Activated CD8-positive, alpha-beta memory T cell treated with anti-CD3 and anti-CD28 coated beads, Interleukin-2, amount 10 ng/mL, durations not matched to agents 7 days and 5 days (primary cell): ENCODE measurements around the gene GABRG3. TPM values are rescaled to one million over a fixed set of nuclear protein-coding genes. Genes with fewer than 3 reads are reported as not detected.

Source experiments
- ATAC-seq: fragments of 150-1000 bp; cut with Tn5 transposase; one replicate; pipeline ENCODE4 v1.10.0; 2021; ENCODE audit warnings: moderate library complexity
- CTCF ChIA-PET: fragments of 350-600 bp; sonication (Branson Sonifier 250); formaldehyde crosslinking; loops from one replicate; lab custom pipeline; 2021; ENCODE audit warnings: antibody characterized with exemption; lab: Charles Lee
- DNase-seq: peaks from one replicate; pipeline ENCODE4 v3.0.0-alpha.2; 2020
- H3K27ac Mint-ChIP-seq: one replicate; pipeline ENCODE4 v1.8.0; 2021; ENCODE audit warnings: mild to moderate bottlenecking, mixed read lengths
- H3K27me3 Mint-ChIP-seq: one replicate; pipeline ENCODE4 v1.8.0; 2021; ENCODE audit warnings: mixed read lengths
- H3K36me3 Mint-ChIP-seq: one replicate; pipeline ENCODE4 v1.8.0; 2021; ENCODE audit warnings: mild to moderate bottlenecking, mixed read lengths
- H3K4me1 Mint-ChIP-seq: one replicate; pipeline ENCODE4 v1.8.0; 2021; ENCODE audit warnings: mixed read lengths
- H3K4me3 Mint-ChIP-seq: one replicate; pipeline ENCODE4 v1.8.0; 2021; ENCODE audit warnings: mild to moderate bottlenecking, moderate library complexity, mixed read lengths
- H3K9me3 Mint-ChIP-seq: one replicate; pipeline ENCODE4 v1.8.0; 2022; ENCODE audit warnings: low read depth, mixed read lengths
- total RNA-seq, 2 experiments: library from RNA; stranded (reverse); gene quantifications; one replicate each; pipeline ENCODE4 v1.2.3, GENCODE V29; 2021

Gene GABRG3
- total RNA-seq, 2 experiments from 2014 or later = not detected

DNA sequence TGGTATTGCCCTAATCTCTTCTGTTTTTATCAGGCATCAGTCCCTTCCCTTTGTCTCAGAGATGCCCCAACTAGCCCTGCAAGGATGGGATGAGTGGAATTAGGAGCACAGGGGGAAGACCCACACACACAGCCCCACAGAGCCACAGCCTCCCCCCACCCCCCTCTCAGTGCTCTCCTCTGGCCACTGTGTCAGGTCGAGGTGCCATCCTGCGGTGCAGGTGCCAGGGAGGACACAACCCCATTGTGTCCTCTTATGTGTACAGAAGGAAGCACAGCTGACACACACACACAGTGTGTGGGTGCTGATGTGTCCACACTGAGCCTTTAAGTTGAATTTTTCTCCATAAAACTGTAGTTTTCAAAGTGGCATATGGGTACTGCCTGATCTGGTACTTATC is 593.7 kb downstream of the GABRG3 start:
- Mint-ChIP-seq H3K27ac (no peak overlapping the region), H3K27me3 (no peaks in the 10 kb centered on the region), H3K36me3 (no peaks in the 10 kb centered on the region), H3K4me3 (no peak overlapping the region), H3K9me3 (peaks cover 16% of the 10 kb centered on the region), H3K4me1 (no peaks in the 10 kb centered on the region)
- DNase-seq (no peak), ATAC-seq (no peak)
- CTCF ChIA-PET = no interaction called here

- ATAC-seq = no peak
- CTCF ChIA-PET = no interaction called here
- peaks cover 12% of the 10 kb centered on the region for H3K9me3 Mint-ChIP-seq
- no peak overlapping the region for H3K4me3 Mint-ChIP-seq
- H3K27me3 Mint-ChIP-seq = no peaks in the 10 kb centered on the region
- H3K36me3 Mint-ChIP-seq = no peaks in the 10 kb centered on the region
- H3K4me1 Mint-ChIP-seq = no peaks in the 10 kb centered on the region
- no peak for DNase-seq
- no peak overlapping the region for H3K27ac Mint-ChIP-seq
These were observed 599.8 kb downstream of the GABRG3 start for GRCh38 chr15:27570746-27571145.

GRCh38 chr15:27573805-27574485 is 603.0 kb downstream of the GABRG3 start:
- H3K4me1 Mint-ChIP-seq = no peaks in the 10 kb centered on the region
- no peaks in the 10 kb centered on the region for H3K27me3 Mint-ChIP-seq
- H3K4me3 Mint-ChIP-seq = no peak overlapping the region
- no peaks in the 10 kb centered on the region for H3K36me3 Mint-ChIP-seq
- H3K27ac Mint-ChIP-seq = no peak overlapping the region
- H3K9me3 Mint-ChIP-seq = peaks cover 13% of the 10 kb centered on the region
- CTCF ChIA-PET = no interaction called here
- ATAC-seq (no peak), DNase-seq (no peak)

GRCh38 chr15:27574541-27575054 is 603.6 kb downstream of the GABRG3 start:
- Mint-ChIP-seq H3K36me3 (no peaks in the 10 kb centered on the region), H3K4me3 (no peak overlapping the region), H3K4me1 (no peaks in the 10 kb centered on the region), H3K27me3 (no peaks in the 10 kb centered on the region), H3K27ac (no peak overlapping the region), H3K9me3 (peaks cover 13% of the 10 kb centered on the region)
- DNase-seq (no peak), ATAC-seq (no peak)
- CTCF ChIA-PET = no interaction called here

DNA sequence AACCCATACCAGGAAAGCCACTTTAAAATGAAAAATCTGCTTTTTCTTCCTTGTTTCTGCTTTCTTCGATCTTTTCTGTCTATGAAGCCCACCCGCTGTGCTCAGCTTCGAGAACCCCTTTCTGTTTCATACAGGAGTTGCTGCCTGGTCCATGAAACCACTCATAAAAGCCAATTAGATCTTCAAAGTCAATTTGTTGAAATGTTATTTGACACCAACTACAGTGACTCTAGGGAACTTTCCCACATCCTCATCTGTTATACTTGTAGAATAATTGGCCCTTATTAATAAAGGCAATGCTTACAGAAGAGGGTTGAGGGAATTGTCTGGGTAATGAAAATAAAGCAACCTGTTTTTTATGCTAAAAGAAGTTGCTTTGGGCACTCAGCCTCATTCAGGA is 604.5 kb downstream of the GABRG3 start:
- ATAC-seq = no peak
- no peak overlapping the region for H3K27ac Mint-ChIP-seq
- H3K4me1 Mint-ChIP-seq = no peaks in the 10 kb centered on the region
- no peak overlapping the region for H3K4me3 Mint-ChIP-seq
- no peaks in the 10 kb centered on the region for H3K27me3 Mint-ChIP-seq
- CTCF ChIA-PET = no interaction called here
- peaks cover 13% of the 10 kb centered on the region for H3K9me3 Mint-ChIP-seq
- H3K36me3 Mint-ChIP-seq = no peaks in the 10 kb centered on the region
- no peak for DNase-seq

GRCh38 chr15:27576576-27576975 is 605.6 kb downstream of the GABRG3 start:
- CTCF ChIA-PET = no interaction called here
- Mint-ChIP-seq H3K27ac (no peak overlapping the region), H3K4me3 (no peak overlapping the region), H3K9me3 (peaks cover 13% of the 10 kb centered on the region), H3K27me3 (no peaks in the 10 kb centered on the region), H3K4me1 (no peaks in the 10 kb centered on the region), H3K36me3 (no peaks in the 10 kb centered on the region)
- DNase-seq (no peak), ATAC-seq (no peak)

DNA sequence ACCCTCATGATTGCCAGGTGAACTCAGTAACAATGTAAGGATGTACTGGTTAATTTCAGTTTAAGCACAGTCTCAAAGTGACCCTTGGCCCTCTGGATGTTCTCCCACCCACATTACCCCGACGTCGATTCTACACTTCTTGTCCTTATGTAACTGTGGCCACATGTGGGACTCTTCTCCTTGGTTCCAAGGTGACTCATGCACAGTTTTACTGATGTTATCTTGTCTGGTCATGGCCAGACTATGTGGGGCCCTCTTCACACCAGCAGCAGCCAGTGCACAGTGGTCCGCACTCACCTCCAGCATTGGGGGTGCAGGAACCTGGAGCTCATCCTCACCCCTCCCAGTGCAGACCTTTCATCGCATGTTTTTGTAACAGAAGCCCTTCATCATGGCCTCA is 608.8 kb downstream of the GABRG3 start:
- CTCF ChIA-PET = no interaction called here
- no peak overlapping the region for H3K27ac Mint-ChIP-seq
- no peak for DNase-seq

GRCh38 chr15:27582726-27583410 is 611.9 kb downstream of the GABRG3 start:
- CTCF ChIA-PET = no interaction called here
- peaks cover 3% of the 10 kb centered on the region for H3K9me3 Mint-ChIP-seq
- H3K4me1 Mint-ChIP-seq = no peaks in the 10 kb centered on the region
- H3K27ac Mint-ChIP-seq = no peak overlapping the region
- no peaks in the 10 kb centered on the region for H3K27me3 Mint-ChIP-seq
- ATAC-seq (no peak), DNase-seq (no peak)
- H3K4me3 Mint-ChIP-seq = no peak overlapping the region
- no peaks in the 10 kb centered on the region for H3K36me3 Mint-ChIP-seq

More for the DNA sequence above, 608.8 kb downstream of the GABRG3 start:
- no peaks in the 10 kb centered on the region for H3K27me3 Mint-ChIP-seq
- H3K4me3 Mint-ChIP-seq = no peak overlapping the region
- ATAC-seq = no peak
- H3K36me3 Mint-ChIP-seq = no peaks in the 10 kb centered on the region
- no peaks in the 10 kb centered on the region for H3K4me1 Mint-ChIP-seq
- peaks cover 11% of the 10 kb centered on the region for H3K9me3 Mint-ChIP-seq

DNA sequence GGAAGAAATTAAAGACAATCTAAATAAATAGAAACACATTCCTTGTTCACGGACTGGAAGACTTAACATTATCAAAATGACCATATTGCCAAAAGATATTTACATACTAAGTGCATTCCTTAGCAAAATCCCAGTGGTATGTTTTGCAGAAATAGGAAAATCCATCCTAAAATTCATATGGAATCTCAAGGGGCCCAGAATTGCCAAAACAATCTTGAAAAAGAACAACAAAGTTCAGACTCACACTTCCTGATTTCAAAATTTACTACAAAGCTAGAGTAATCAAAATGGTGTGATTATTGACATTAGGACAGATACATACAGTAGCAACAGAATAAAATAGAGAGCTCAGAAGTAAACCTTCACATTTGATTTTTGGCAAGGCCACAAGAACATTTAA is 612.7 kb downstream of the GABRG3 start:
- Mint-ChIP-seq H3K36me3 (no peaks in the 10 kb centered on the region), H3K9me3 (peaks cover 2% of the 10 kb centered on the region), H3K4me1 (no peaks in the 10 kb centered on the region), H3K27ac (no peak overlapping the region), H3K27me3 (no peaks in the 10 kb centered on the region), H3K4me3 (no peak overlapping the region)
- ATAC-seq (no peak), DNase-seq (no peak)
- CTCF ChIA-PET = no interaction called here

- Mint-ChIP-seq H3K36me3 (peaks cover 2% of the 10 kb centered on the region), H3K27ac (no peak overlapping the region), H3K27me3 (no peaks in the 10 kb centered on the region), H3K4me3 (no peak overlapping the region), H3K4me1 (no peaks in the 10 kb centered on the region), H3K9me3 (peaks cover 7% of the 10 kb centered on the region)
- DNase-seq (no peak), ATAC-seq (no peak)
- CTCF ChIA-PET = no interaction called here
These were observed 614.2 kb downstream of the GABRG3 start for GRCh38 chr15:27585041-27585640.

- CTCF ChIA-PET = no interaction called here
- no peak for DNase-seq
- no peaks in the 10 kb centered on the region for H3K4me1 Mint-ChIP-seq
- peaks cover 10% of the 10 kb centered on the region for H3K9me3 Mint-ChIP-seq
- no peak overlapping the region for H3K27ac Mint-ChIP-seq
- no peak for ATAC-seq
- no peak overlapping the region for H3K4me3 Mint-ChIP-seq
- no peaks in the 10 kb centered on the region for H3K27me3 Mint-ChIP-seq
- H3K36me3 Mint-ChIP-seq = peaks cover 2% of the 10 kb centered on the region
These were observed 616.8 kb downstream of the GABRG3 start for GRCh38 chr15:27587810-27588209.

DNA sequence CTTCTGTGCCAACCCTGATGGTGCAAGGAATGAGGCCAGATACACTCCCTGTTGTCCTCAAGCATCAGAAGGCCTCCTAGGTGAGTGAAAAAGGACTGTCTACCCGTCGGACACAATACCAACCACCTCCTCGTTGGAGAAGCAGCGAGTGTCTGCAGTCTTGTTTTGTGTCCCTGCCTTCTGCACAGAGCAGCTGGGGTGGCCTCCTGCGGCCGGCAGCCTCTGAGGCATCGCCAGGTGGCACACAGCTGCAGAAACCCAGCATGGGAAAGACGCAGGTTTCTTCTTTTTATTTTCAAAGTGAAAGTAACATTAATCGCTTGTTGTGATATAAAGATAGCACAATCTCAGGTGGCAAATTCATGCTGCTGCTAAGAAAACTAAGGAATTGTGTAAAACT is 618.3 kb downstream of the GABRG3 start:
- peaks cover 2% of the 10 kb centered on the region for H3K36me3 Mint-ChIP-seq
- peaks cover 10% of the 10 kb centered on the region for H3K9me3 Mint-ChIP-seq
- ATAC-seq (no peak), DNase-seq (no peak)
- H3K27me3 Mint-ChIP-seq = no peaks in the 10 kb centered on the region
- CTCF ChIA-PET = no interaction called here
- H3K4me3 Mint-ChIP-seq = no peak overlapping the region
- H3K27ac Mint-ChIP-seq = no peak overlapping the region
- no peaks in the 10 kb centered on the region for H3K4me1 Mint-ChIP-seq

- H3K27ac Mint-ChIP-seq = no peak overlapping the region
- peaks cover 10% of the 10 kb centered on the region for H3K9me3 Mint-ChIP-seq
- no peak for DNase-seq
- H3K36me3 Mint-ChIP-seq = peaks cover 2% of the 10 kb centered on the region
- H3K4me3 Mint-ChIP-seq = no peak overlapping the region
- H3K4me1 Mint-ChIP-seq = no peaks in the 10 kb centered on the region
- H3K27me3 Mint-ChIP-seq = no peaks in the 10 kb centered on the region
- no peak for ATAC-seq
- CTCF ChIA-PET = no interaction called here
These were observed 618.8 kb downstream of the GABRG3 start for GRCh38 chr15:27589782-27590181.
